Spleen (tissue), 11 donors: Measurements from ENCODE around the gene ANO3. TPM values are rescaled to one million over a fixed set of nuclear protein-coding genes. Genes with fewer than 3 reads are reported as not detected.

Experiments used
- DNase-seq: peaks from one replicate; pipeline ENCODE4 v3.0.0-alpha.2; 2020
- H3K27ac ChIP-seq, 8 donors: fragments of 200-600 bp; sonication (generic) in 7 of 8; 1 replicate in 4 of 8; 2 replicates in 4 of 8; pipeline versions ENCODE4 v1.5.0 to v1.8.0; 2016 to 2021; ENCODE audit warnings: inconsistent platforms in 4 of 8, mild to moderate bottlenecking in 4 of 8, moderate library complexity in 1 of 8
- H3K27me3 ChIP-seq, 7 donors: fragments of 200-600 bp; sonication (generic) in 6 of 7; replicated peaks in 1 of 7; 1 replicate in 4 of 7; 2 replicates in 3 of 7; pipeline versions ENCODE4 v1.5.0 to v1.8.0; 2016 to 2021; ENCODE audit warnings: inconsistent platforms in 3 of 7, mild to moderate bottlenecking in 1 of 7
- H3K36me3 ChIP-seq, 6 donors: fragments of 200-600 bp; sonication (generic) in 5 of 6; 1 replicate in 4 of 6; 2 replicates in 2 of 6; pipeline versions ENCODE4 v1.5.0 to v1.8.0; 2016 to 2021; ENCODE audit warnings: inconsistent platforms in 2 of 6
- H3K4me1 ChIP-seq, 6 donors: fragments of 200-600 bp; sonication (generic) in 5 of 6; 1 replicate in 3 of 6; 2 replicates in 3 of 6; pipeline versions ENCODE4 v1.5.0 to v1.8.0; 2016 to 2021; ENCODE audit warnings: inconsistent platforms in 3 of 6
- H3K4me3 ChIP-seq, 8 donors: fragments of 200-600 bp; sonication (generic) in 7 of 8; 1 replicate in 4 of 8; 2 replicates in 4 of 8; pipeline versions ENCODE4 v1.5.0 to v1.8.0; 2016 to 2021; ENCODE audit warnings: inconsistent platforms in 4 of 8, mild to moderate bottlenecking in 4 of 8, moderate library complexity in 2 of 8
- H3K9me3 ChIP-seq, 8 donors: fragments of 200-600 bp; sonication (generic) in 7 of 8; 1 replicate in 4 of 8; 2 replicates in 4 of 8; pipeline versions ENCODE4 v1.5.0 to v1.8.0; 2016 to 2021; ENCODE audit warnings: inconsistent platforms in 4 of 8
- POLR2A ChIP-seq, 3 donors: fragments of 450-650 bp; IDR thresholded peaks; one replicate each; pipeline ENCODE4 v1.5.1; 2017; ENCODE audit warnings: antibody characterized with exemption in 3 of 3, mild to moderate bottlenecking in 1 of 3
- POLR2AphosphoS5 ChIP-seq, 3 donors: sonication (generic); formaldehyde crosslinking; IDR thresholded peaks; one replicate each; pipeline ENCODE4 v1.5.1; 2017; ENCODE audit warnings: antibody characterized with exemption in 3 of 3
- WGBS, 5 donors: extraction: QIAGEN DNeasy Blood & Tissue Kit in 3 of 5; methylation state at CpG; one replicate each; pipeline versions ENCODE4 v1.1.5 to v1.1.7; 2013 to 2018; 5-methylcytosine and 5-hydroxymethylcytosine counted together
- intact Hi-C: fragments of 100-400 bp; cut with DNase I; formaldehyde crosslinking; loops from one replicate; pipeline ENCODE4 v1.15.0; 2023; ENCODE audit warnings: low total_unique reads
- polyA plus RNA-seq, 3 donors: library from polyadenylated mRNA; stranded (reverse); fragments of 200-250 nt; gene quantifications; one replicate each; pipeline ENCODE4 v1.2.1, GENCODE V29; 2013
- total RNA-seq, 7 donors: library from RNA; depleted of rRNA in 3 of 7; stranded (reverse); fragments of >200 nt in 3 of 7; fragmentation: NEBNext Ultra II Directional in 4 of 7; extraction: Animal tissue kit (Norgen Biotek cat#: 25700) in 4 of 7; gene quantifications; one replicate each; pipeline versions ENCODE4 v1.1.0 to v1.2.1, GENCODE V29; 2016 to 2021
- TF ChIP-seq, protein P1 (sequence below), 11 experiments: fragments of 200-600 bp in 7 of 11; fragments of 450-650 bp in 4 of 11; sonication (generic) in 4 of 11; IDR thresholded peaks in 8 of 11; conservative IDR thresholded peaks in 3 of 11; 1 replicate in 7 of 11; 2 replicates in 4 of 11; pipeline versions ENCODE4 v1.4.0 to v1.8.0; 2016 to 2021; ENCODE audit warnings: antibody characterized with exemption in 11 of 11, inconsistent platforms in 4 of 11, mild to moderate bottlenecking in 1 of 11
- donor health status: healthy with polysubstance abuse.
- donor health status: DM: no; HTN: no; CAD: no; lungs with moderate emphysema.
- donor health status: DM: no; HTN: no; CAD: no.
- donor health status: Bipolar disorder and iron deficiency.
- donor health status: healthy.
- donor health status: DM: no; HTN: no; CAD: no.
- donor health status: DM: yes; HTN: yes; CAD: no.

The ANO3 gene
- total and polyA plus RNA-seq, 10 donors, result 0.03 to 2.6 (median 0.26) TPM; not detected in 4

DNA sequence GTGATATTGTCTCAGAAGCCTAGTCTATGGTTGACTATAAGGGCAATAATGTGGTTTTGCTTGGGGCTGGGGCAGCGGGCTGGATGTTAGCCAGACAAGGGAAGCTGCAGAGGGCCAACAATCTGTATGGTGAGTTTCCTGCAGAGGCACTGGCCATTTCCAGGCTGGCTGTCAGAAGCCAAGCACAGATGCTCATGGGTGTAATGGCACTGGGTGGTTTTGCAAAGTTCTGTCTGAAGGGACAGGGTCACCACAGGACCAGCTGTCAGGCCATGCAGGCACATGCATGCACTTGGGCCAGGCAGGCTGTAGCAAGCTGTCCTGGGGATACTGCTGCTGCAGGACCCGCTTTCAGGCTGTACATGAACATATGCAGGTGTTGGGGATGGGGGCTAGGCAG is 281.8 kb downstream of the ANO3 start:
- intact Hi-C loops, result no loop called here
- no peak for DNase-seq
- 50 to 87% (median 61%) methylated on average over 2 of the region's 2 CpGs for WGBS, 5 donors
- no peaks in the 10 kb centered on the region for H3K4me1 ChIP-seq
- H3K9me3 ChIP-seq, result peaks cover 0 to 35% (median 23%) of the 10 kb centered on the region in 8 donors
- H3K27ac ChIP-seq, result no peak overlapping the region
- TF ChIP-seq, protein P1, sequence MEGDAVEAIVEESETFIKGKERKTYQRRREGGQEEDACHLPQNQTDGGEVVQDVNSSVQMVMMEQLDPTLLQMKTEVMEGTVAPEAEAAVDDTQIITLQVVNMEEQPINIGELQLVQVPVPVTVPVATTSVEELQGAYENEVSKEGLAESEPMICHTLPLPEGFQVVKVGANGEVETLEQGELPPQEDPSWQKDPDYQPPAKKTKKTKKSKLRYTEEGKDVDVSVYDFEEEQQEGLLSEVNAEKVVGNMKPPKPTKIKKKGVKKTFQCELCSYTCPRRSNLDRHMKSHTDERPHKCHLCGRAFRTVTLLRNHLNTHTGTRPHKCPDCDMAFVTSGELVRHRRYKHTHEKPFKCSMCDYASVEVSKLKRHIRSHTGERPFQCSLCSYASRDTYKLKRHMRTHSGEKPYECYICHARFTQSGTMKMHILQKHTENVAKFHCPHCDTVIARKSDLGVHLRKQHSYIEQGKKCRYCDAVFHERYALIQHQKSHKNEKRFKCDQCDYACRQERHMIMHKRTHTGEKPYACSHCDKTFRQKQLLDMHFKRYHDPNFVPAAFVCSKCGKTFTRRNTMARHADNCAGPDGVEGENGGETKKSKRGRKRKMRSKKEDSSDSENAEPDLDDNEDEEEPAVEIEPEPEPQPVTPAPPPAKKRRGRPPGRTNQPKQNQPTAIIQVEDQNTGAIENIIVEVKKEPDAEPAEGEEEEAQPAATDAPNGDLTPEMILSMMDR (IDR thresholded peaks at IDR 0.05 in 8 of 11, conservative IDR thresholded peaks at IDR 0.05 in 3 of 11), result no peak
- TF ChIP-seq POLR2AphosphoS5 (IDR thresholded peaks at IDR 0.05) (no peak), POLR2A (IDR thresholded peaks at IDR 0.05) (no peak)
- H3K4me3 ChIP-seq, result no peak overlapping the region
- no peaks in the 10 kb centered on the region for H3K36me3 ChIP-seq
- no peaks in the 10 kb centered on the region for H3K27me3 ChIP-seq

DNA sequence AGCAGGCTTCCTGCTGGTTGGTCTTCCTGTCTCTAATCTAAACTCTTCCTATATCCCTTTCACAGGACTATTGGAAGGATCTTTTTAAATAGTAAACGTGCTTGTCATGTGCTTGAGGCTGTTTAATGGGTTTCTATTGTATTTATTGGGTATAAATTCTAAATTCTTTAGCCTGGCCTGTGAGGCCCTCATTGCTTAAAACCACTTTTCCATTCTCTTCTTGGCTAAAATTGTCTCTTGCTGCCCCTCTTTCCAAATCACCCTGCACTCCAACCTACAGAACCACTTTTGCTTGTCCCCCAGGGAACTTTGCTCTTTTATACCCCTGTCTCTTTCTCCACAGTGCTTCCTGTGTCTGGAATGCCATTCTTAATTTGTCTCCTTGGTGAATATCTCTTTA is 286.5 kb downstream of the ANO3 start:
- H3K4me1 ChIP-seq, result no peaks in the 10 kb centered on the region
- no peak for DNase-seq
- WGBS, 5 donors, result 7 to 25% (median 20%) methylated on average over 1 of the region's 1 CpG
- peaks cover 0 to 13% (median 7%) of the 10 kb centered on the region in 8 donors for H3K9me3 ChIP-seq
- intact Hi-C loops, result no loop called here
- TF ChIP-seq, protein P1 (IDR thresholded peaks at IDR 0.05 in 8 of 11, conservative IDR thresholded peaks at IDR 0.05 in 3 of 11), result no peak
- no peak for TF ChIP-seq POLR2A (IDR thresholded peaks at IDR 0.05)
- no peak for TF ChIP-seq POLR2AphosphoS5 (IDR thresholded peaks at IDR 0.05)
- no peaks in the 10 kb centered on the region for H3K27me3 ChIP-seq
- H3K4me3 ChIP-seq, result no peak overlapping the region
- H3K27ac ChIP-seq, result no peak overlapping the region
- H3K36me3 ChIP-seq, result no peaks in the 10 kb centered on the region

DNA sequence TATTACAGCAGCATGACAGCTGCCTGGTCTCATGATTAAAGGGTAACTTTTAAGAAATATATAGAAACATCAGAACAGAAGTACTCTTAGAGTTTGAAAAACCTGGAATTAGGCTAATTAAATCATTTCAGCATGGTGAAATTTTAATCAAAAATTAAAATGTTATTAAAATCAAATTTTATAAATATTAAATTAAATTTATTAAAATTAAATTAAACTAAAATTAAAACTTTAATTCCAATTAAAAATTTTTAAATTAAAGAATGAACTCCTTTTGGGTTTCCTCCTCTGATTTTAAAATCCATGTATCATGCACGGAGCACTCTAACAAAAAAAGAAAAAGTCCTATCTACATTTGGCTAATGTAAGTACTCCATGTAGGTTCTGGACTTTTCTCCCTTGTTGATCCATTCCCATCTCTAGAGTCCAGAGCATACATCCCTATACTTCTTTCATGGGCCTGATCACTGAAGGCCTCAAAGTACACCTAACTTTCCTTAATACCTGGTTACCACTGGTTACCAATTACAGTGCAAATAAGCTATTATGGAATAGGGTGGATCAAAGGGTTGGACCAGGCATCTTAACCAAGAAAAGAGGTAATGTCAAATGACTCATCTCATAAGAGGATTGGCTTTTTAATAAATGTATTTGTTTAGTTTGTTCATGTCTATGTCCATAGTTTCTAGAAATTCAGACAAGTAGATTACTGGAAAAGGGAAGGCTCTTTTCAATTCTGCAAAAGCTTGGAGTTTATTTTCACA is 288.5 kb downstream of the ANO3 start:
- WGBS, 5 donors, result 86 to 94% (median 90%) methylated on average over 1 of the region's 1 CpG
- Histone ChIP-seq H3K36me3 (no peaks in the 10 kb centered on the region), H3K27ac (no peak overlapping the region), H3K4me1 (no peaks in the 10 kb centered on the region), H3K4me3 (no peak overlapping the region), H3K27me3 (no peaks in the 10 kb centered on the region), H3K9me3 (no peaks in the 10 kb centered on the region)
- TF ChIP-seq, protein P1 (IDR thresholded peaks at IDR 0.05 in 8 of 11, conservative IDR thresholded peaks at IDR 0.05 in 3 of 11), result no peak
- no peak for TF ChIP-seq POLR2AphosphoS5 (IDR thresholded peaks at IDR 0.05)
- TF ChIP-seq POLR2A (IDR thresholded peaks at IDR 0.05), result no peak
- intact Hi-C loops, result no loop called here
- DNase-seq, result no peak

DNA sequence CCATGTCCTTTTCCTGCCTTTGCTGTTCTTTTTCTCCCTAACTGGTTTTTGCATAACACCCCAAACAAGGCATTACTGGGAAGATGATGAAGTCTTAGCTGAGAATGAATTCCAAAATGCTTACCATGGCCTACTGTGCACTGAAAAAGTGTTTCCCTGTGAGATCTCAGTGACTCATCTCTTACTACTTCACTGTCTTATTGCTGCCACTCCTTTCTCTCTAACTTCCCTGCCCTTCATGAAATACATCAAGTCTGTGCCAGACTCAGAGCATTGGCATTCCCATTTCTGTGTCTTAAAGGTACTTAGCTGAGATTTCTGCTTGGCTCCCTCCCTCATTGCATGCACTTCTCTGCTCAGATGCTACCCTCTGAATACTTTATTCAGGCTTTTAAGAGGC is 289.2 kb downstream of the ANO3 start:
- intact Hi-C loops, result no loop called here
- no peak overlapping the region for H3K4me3 ChIP-seq
- no peaks in the 10 kb centered on the region for H3K4me1 ChIP-seq
- H3K27ac ChIP-seq, result no peak overlapping the region
- no peaks in the 10 kb centered on the region for H3K9me3 ChIP-seq
- H3K36me3 ChIP-seq, result no peaks in the 10 kb centered on the region
- no peaks in the 10 kb centered on the region for H3K27me3 ChIP-seq
- DNase-seq, result no peak
- TF ChIP-seq, protein P1 (IDR thresholded peaks at IDR 0.05 in 8 of 11, conservative IDR thresholded peaks at IDR 0.05 in 3 of 11), result no peak
